DLD1 (cell line): ENCODE results near the gene RABGGTA.
"Not testable (repeated sequence)": the region's sequence is repeated elsewhere in the genome, so short reads cannot be mapped to it uniquely, and the experiment has no call there.

Source experiments
- in situ Hi-C: cut with HindIII; loops from 2 replicates; pipeline ENCODE4 v1.10.0; 2017; ENCODE audit warnings: low sequenced_read_pairs

RABGGTA gene

GRCh38 chr14:24245350-24245749, 26.0 kb downstream of the RABGGTA start:
- in situ Hi-C loops, result not testable (repeated sequence)

- in situ Hi-C loops, result no loop called here
Observed at GRCh38 chr14:24243336-24243836, 28.0 kb downstream of the RABGGTA start.

- in situ Hi-C loops, result no loop called here
Observed at GRCh38 chr14:24241829-24242443, 29.5 kb downstream of the RABGGTA start.

- in situ Hi-C loops, result no loop called here
Observed at GRCh38 chr14:24240110-24240918, 31.1 kb downstream of the RABGGTA start.

- in situ Hi-C loops, result no loop called here
Observed at GRCh38 chr14:24238527-24239037, 32.8 kb downstream of the RABGGTA start.

GRCh38 chr14:24238123-24238522, 33.3 kb downstream of the RABGGTA start:
- in situ Hi-C loops, result no loop called here

GRCh38 chr14:24237463-24237955, 33.9 kb downstream of the RABGGTA start:
- in situ Hi-C loops, result no loop called here

GRCh38 chr14:24236689-24237462, 34.5 kb downstream of the RABGGTA start:
- in situ Hi-C loops, result no loop called here

- in situ Hi-C loops, result no loop called here
Observed at GRCh38 chr14:24235804-24236688, 35.4 kb downstream of the RABGGTA start.

GRCh38 chr14:24234095-24235005, 37.0 kb downstream of the RABGGTA start:
- in situ Hi-C loops, result no loop called here

GRCh38 chr14:24233538-24233866, 37.9 kb downstream of the RABGGTA start:
- in situ Hi-C loops, result no loop called here

GRCh38 chr14:24232645-24233537, 38.5 kb downstream of the RABGGTA start, which contains the start of gene GMPR2:
GMPR2 (plus strand) TSS chr14:24232929; CDS start chr14:24233254, 325 bp downstream.
- in situ Hi-C loops, result no loop called here

GRCh38 chr14:24232121-24232644, 39.2 kb downstream of the RABGGTA start, which contains the start of gene NEDD8:
NEDD8 (minus strand) TSS chr14:24232367; CDS start chr14:24232267, 100 bp downstream.
- in situ Hi-C loops, result no loop called here

- in situ Hi-C loops, result no loop called here
Observed at GRCh38 chr14:24231263-24232120, 39.9 kb downstream of the RABGGTA start.

GRCh38 chr14:24228902-24229301, 42.5 kb downstream of the RABGGTA start:
- in situ Hi-C loops, result no loop called here

GRCh38 chr14:24226473-24226872, 44.9 kb downstream of the RABGGTA start:
- in situ Hi-C loops, result no loop called here

GRCh38 chr14:24224618-24225071, 46.8 kb downstream of the RABGGTA start:
- in situ Hi-C loops, result no loop called here
